Peyer's patch (tissue), 4 donors: ENCODE results near the gene GABRB1.

Experiments
- CTCF ChIP-seq, 6 experiments: fragments of 450-650 bp in 4 of 6; fragments of 200-600 bp in 2 of 6; sonication (generic) in 1 of 6; IDR thresholded peaks; one replicate each; pipeline ENCODE4 v1.5.1; 2017 to 2019; ENCODE audit warnings: antibody characterized with exemption in 6 of 6, mild to moderate bottlenecking in 3 of 6, moderate library complexity in 1 of 6
- POLR2A ChIP-seq, 2 donors: fragments of 450-650 bp; IDR thresholded peaks; one replicate each; pipeline ENCODE4 v1.5.1; 2017; ENCODE audit warnings: antibody characterized with exemption in 2 of 2, mild to moderate bottlenecking in 2 of 2, moderate library complexity in 2 of 2

- no peak for TF ChIP-seq CTCF (IDR thresholded peaks at IDR 0.05)
- no peak for TF ChIP-seq POLR2A (IDR thresholded peaks at IDR 0.05)
Observed at GRCh38 chr4:46993075-46994006, 38.0 kb upstream of the GABRB1 start, which contains the start of gene GABRA4.
